ENCODE measurements around the gene SLC12A4.
"Not testable (repeated sequence)": the region's sequence is repeated elsewhere in the genome, so short reads cannot be mapped to it uniquely, and the experiment has no call there.

The SLC12A4 gene

DNA sequence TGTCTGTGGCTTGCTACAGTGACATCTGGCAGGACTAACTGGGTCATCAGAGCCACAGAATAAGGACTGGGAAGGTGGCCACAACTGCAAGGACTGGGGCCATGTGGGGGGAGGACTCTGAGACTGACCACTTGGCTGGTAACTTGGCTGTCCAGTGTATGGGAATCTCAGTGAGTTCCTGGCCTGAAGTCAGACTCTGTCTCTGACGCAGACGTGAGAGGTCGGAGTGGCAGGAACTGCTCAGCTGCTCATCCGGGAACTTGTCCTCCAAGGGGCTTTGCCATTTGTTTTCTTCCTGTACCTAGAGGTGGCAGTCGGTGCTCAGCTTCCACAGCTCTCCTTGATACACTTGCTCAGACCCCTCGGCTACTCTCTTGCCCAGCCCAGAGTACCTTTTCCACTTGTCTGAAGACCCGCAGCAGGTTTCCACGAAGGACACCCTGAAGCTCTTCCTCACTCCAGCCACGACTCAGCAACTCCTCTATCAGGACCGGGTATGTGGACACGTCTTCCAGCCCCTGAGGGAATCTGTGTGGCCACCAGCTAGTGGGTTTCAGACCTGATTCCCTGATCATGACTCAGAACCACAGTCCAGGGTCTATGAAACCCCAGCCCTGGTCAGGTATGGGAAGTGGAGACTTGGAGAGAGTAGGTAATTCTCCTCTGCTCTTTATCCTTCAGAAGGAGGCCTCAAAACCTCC lies 19.2 kb upstream of the SLC12A4 start:
- DNase-seq (ENCODE audit: low spot score), result no peak

DNA sequence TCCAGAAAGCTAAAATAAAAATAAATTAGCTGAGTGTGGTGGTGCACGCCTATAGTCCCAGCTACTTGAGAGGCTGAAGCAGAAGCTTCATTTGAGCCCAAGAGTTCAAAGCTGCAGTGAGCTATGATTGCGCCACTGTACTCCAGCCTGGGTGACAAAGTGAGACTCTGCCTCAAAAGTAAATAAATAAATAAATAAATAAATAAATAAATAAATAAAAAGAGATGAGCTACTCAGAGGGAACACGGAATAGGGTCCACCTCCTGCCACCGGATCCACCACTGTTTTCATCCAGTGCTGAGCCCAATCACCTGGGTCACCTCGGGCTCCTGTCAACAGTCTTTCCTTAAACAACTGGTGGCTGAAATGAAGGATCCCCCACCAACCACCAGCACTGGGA lies 18.5 kb upstream of the SLC12A4 start:
- DNase-seq (ENCODE audit: low spot score), result no peak

DNA sequence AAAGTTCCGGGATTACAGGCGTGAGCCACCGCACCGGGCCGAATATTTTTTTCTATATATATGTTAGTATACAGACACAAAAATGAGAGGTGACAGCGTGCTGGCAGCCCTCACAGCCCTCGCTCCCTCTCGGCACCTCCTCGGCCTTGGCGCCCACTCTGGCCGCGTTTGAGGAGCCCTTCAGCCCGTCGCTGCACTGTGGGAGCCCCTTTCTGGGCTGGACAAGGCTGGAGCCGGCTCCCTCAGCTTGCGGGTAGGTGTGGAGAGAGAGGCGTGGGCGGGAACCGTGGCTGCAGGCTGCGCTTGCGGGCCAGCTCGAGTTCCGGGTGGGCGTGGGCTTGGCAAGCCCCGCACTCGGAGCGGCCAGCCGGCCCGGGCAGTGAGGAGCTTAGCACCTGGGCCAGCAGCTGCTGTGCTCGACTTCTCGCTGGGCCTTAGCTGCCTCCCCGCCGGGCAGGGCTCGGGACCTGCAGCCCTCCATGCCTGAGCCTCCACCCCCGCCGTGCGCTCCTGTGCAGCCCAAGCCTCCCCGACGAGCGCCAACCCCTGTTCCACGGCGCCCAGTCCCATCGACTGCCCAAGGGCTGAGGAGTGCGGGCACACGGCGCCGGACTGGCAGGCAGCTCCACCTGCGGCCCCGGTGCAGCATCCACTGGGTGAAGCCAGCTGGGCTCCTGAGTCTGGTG lies 13.7 kb upstream of the SLC12A4 start:
- DNase-seq (ENCODE audit: low spot score), result no peak

DNA sequence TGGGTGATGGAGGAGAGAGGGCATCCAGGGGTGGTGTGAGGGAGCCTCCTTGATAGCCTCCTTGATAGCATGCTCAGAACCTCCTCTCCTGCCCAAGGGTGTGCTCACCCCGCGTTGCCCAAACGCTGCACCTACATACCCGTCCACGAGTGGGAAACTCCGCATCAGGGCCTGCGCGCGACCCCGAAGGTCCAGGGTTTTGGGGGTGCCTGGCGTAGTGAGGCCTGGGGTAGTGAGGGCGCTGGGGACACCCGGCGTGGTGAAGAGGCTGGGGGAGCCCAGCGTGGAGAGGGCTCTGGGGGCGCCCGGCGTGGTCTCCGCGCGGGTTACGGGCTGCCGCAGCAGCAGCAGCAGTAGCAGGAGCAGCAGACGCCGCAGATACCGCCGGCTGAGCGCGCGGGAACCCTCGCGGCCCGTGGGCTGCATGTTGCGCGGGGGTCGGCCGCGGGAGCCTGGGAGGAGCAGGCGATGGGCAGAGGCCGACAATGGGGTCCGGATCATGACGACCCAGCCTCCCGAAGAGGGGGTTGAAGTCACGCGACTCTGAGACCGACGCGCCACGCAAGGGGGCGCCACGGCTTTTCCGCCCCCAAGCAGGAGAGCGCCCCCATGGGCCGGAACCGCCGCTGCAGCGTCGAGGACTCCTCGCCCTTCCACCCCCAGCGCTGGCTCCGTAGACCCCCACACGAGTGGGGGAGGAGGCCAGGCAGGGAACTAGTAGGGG lies 11.7 kb upstream of the SLC12A4 start, which contains the start of gene DPEP3:
TSS of gene DPEP3 (minus strand) at position 545 of the 724 bp plus-strand sequence. CDS start at position 426, 119 bp downstream.
- DNase-seq (ENCODE audit: low spot score), result no peak

DNA sequence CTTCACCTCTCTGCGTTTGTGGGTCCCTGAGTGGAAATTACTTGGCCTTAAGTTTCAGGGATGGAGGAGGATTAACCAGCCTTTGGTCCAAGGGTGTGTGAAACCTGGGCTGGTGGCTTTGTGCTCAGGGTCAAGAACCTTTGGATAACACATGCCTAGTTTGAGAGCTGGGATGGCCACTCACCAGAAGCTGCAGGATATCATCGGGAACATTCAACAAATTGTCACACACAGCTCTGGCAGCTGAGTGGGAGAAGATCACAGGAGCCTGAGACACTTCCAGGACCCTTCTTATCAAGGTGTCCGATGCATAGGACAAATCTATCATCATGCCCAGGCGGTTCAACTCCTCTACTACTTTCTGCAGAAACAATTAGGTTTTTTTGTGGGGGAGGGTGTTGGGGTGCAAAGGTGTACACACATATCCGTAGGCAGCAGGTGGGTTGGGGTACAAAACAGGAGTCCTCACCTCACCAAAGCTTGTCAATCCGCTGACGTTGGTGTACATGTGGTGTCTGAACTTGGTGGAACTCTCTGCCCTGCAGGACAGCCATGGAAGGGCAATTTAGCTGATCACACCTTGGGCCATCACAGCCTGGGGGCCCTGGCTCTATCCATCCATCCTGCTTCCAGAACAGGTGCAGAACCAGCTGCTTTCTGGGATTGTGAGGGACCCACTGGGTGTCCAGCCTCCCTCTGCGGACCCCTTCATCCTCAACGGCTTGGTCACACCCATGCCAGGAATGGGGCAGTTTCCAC lies 9.2 kb upstream of the SLC12A4 start:
- DNase-seq (ENCODE audit: low spot score), result no peak

DNA sequence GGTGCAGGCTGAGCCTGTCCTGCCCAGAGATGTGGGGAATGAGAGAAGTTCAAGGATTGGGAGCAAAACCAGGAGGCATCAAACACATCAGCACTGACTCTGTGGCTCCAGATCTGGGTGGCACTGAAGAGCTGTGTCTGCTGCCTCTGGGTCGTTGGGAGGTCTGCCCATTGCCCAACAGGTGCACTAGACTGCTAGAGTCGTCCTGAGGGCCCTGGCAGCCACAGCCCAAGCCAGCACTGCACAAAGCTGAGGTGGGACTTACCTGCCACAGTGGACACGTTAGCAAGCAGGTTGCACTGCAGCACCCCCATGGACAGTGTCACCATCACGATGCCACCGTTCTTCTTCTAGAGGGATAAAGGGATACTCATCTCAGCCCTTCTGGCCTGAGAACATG lies 8.6 kb upstream of the SLC12A4 start:
- no peak for DNase-seq (ENCODE audit: low spot score)

DNA sequence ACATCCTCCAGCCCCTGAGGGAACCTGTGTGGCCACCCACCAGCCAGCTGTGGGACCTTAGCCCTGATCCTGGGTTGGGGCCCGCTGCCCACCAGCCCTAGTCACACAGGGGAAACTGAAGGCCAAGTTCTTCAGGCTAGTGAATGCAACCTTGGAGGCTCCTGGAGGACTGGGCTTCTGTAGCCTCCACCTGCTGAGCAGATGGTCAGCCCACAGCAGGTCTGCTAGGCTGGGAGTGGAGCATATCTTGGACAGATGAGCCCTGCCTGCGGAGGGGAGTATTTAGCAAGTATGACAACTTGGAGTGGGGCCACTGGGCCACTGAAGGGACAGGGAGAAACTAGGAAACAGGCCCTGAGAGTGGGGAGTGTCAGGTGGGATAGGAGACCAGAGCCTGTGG lies 7.8 kb upstream of the SLC12A4 start:
- DNase-seq (ENCODE audit: low spot score), result no peak

DNA sequence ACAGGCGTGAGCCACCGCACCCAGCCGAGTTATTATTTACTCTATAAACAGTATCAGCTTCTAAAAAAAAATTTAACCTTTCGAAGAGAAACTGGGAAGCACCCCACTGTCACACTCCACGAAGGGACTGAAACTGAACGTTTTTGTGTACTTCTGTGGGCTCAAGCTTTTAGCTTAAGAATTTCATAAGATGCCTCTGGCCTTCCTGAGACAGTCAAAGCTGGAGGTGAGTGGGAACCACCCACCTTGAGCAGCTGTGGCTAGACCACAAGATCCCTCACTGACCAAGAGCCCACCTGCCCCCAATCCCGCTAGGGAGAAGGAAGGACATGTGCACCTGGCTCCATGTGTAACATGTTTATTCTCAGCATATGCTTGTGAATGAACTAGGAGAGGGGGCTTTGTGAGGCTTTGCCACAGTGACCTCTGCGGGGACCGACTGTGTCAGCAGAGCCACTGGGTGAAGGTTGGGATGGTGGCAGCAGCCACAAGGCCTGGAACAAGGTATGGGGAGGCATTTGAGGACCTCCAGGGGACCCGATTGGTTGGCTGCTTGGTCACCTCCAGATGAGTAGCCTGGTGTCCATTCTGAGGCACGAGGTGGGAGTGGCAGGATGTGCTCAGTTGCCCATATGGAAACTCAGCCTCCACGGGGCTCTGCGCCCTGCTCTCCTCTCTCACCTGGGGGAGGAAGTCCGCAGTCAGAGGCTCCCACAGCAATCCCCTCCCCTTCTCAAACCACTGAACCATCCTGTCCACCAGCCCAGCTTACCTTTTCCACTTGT lies 7.1 kb upstream of the SLC12A4 start:
- no peak for DNase-seq (ENCODE audit: low spot score)

DNA sequence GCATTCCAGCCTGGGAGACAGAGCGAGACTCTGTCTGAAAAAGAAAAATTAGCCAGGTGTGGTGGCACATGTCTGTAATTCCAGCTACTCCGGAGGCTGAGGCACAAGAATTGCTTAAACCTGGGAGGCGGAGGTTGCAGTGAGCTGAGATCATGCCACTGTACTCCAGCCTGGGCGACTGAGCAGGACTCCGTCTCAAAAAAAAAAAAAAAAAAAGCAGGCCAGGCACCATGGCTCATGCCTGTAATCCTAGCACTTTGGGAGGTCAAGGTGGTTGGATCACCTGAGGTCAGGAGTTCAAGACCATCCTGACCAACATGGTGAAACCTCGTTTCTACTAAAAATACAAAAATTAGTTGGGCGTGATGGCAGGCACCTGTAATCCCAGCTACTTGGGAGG lies 3.8 kb upstream of the SLC12A4 start:
- DNase-seq (ENCODE audit: low spot score), result not testable (repeated sequence)

DNA sequence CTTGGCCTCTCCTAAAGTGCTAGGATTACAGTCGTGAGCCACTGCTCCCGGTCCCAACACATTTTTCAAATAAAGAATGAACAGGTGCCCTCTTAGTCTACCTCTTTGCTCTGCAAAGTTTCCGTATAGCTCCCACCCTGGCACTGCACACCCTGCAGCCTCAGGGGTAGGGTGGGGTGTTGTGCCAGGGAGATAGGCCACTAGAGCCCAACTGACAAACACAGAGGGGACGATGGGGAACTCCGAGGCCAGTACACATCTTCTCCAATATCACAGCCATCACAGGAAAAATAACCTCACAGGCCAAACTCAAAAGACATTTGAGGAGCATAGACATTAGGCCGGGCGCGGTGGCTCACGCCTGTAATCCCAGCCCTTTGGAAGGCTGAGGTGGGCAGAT lies 2.7 kb upstream of the SLC12A4 start:
- no peak for DNase-seq (ENCODE audit: low spot score)

DNA sequence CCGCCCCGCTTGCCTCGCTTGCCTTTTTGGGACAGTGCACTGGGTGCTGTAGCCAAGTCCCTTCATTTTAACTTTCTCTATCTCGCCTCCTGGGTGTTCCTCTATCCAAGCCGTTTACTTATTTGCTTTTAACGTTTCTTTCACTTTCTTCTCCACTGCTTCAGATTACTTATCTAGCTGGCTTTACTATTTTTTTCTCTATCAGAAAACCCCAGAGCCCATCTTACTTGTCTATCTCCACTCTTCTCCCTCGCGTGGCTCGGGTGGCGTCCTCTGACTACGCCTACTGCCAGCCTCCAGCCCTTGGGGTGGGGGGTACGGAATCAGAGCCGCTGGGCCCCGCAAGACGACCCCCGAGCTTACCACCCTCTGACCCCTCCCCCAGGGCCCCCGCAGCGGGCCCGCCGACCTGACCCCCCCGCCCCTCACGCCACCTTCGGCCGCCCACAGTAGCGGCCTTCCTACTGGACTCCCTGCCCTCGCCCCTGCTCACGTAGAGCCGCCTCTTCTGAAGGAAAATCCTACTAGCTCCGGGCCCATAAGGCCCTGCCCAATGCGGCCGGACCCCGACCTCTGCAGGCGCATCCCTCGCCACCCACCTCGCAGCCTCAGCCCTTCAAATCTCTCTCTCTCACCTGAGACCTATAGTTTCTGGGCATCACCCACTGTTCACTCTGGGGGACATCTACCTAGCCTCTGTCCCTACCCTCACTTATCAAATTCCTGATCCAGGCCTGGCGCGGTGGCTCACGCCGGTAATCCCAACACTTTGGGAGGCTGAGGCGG lies 1.0 kb upstream of the SLC12A4 start:
- no peak for DNase-seq (ENCODE audit: low spot score)

DNA sequence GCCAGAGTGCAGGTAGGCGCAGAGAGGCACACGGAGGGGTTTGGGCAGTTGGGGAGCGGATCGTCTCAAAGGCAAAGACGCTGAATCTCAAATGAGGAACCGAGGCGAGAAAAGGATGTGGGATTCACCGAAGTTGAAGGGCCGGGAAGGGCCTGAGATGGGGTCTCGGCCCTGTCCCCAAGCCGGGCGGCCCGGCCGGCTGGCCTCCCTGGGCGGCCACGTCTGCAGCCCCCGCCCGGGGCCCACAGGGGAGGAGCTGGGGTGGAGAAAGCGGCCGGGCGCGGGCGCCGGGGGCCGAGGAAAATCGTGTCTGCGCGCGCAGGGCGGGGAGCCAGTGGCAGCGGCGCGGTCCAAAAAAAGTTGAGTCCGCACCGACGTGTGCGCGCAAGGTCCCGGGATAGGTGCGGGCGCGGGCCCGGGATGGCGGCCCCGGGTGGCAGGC lies 458 bp downstream of the SLC12A4 start:
- peak; percentile 81 for DNase-seq (ENCODE audit: low spot score)

DNA sequence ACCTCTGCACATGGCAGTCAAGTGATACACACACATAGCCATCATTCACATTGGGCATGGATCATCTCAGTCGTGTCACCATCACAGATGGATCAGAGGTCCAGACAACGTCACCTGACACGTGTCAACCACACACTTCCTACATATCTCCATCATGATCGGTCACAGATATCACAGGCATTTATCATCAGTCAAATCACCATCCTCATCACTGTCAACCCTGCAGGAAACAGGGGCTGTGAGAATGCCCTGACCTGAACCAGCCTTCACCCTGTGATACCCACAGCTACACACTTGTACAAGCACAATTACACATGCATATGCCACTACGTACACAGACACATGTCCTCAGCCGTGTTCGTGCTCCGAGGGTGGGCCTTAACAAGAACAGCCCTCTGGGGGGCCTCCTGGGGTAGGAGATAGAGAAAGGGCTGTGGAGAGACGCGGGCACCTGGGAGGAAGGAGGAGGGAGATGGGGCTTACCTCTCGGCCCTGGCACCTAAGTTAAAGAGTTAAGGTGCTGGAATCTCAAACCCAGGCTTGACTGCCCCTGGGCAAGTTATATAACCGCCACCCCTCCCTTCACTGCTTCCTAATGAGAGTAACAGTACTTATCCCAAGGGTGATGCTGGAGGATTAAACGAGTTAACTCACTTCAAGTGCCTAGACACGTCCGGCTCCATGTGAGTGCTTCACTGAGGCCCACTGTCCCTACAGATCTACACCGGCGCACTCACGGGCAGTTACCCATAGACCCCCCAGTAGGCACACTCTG lies 1.1 kb downstream of the SLC12A4 start:
- DNase-seq (ENCODE audit: low spot score), result no peak

DNA sequence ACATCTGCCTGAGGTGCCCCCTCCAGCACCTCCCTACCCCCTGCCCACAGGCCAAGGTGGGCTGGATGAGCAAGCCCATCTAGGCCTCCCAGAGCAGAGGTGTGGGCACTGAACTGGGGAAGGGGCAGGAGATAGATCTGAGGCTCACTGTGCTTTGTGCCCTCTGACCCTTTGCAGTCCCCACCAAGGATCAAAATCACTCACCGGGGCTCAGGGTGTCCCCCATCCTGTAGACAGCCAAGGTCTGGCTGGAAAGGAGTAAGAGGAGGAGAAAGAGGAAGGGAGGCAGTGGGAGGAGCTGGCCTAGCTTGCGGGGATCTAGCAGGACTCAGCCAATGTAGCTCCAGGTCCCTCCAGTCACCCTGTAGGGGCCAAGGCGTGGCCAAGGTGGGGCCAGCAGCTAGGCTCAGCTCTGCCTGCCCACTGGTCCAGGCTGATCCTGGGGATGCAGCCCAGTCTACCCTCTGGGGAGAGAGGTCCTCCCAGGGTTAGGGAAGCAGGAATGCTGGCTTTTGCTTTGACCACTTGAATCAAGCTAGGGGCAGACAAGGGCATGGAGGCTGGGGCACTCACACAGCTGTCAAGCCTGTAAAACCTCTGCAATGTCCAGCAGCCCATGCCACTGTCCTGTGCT lies 1.8 kb downstream of the SLC12A4 start:
- no peak for DNase-seq (ENCODE audit: low spot score)

DNA sequence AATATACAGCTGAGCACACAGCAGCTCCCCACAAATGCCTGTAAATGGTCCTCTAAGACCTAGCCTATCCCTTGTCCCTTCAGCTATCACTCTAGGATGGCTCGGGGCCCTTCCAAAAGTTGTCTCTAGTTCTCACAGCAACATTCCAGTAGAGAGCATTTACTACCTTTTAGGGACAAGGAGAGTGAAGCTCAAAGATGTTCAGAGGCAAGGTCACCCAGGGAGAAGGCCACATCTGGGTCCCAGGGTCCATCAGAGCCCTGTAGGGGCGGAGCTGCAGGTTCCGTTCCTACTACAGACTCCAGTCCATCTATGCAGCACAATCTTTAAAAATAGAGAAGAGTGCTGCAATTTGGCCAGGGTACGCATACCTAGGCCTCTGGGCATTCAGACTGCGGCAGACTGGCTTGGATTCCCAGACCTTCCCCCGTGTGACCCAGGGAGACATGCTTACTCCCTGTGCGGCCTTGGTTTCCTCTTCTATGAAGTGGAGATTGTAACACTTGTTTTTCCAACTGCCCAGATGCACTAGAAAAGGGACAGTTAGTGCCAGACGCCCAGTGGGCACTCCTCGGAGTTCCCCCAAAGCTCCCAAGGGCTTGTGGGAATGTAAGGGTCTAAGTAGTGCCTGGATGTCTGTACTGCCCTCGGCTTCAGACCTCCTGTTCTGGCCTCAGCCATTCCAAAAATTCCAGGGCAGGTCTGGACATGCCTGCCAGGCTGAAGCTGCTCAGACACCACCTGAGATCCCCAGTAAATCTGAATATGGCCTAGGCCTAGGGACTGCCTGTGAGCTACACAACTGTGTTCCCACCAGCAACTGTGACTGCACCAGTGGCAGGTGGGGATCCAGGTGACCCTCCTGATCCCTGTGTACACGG lies 2.5 kb downstream of the SLC12A4 start:
- DNase-seq (ENCODE audit: low spot score), result no peak

DNA sequence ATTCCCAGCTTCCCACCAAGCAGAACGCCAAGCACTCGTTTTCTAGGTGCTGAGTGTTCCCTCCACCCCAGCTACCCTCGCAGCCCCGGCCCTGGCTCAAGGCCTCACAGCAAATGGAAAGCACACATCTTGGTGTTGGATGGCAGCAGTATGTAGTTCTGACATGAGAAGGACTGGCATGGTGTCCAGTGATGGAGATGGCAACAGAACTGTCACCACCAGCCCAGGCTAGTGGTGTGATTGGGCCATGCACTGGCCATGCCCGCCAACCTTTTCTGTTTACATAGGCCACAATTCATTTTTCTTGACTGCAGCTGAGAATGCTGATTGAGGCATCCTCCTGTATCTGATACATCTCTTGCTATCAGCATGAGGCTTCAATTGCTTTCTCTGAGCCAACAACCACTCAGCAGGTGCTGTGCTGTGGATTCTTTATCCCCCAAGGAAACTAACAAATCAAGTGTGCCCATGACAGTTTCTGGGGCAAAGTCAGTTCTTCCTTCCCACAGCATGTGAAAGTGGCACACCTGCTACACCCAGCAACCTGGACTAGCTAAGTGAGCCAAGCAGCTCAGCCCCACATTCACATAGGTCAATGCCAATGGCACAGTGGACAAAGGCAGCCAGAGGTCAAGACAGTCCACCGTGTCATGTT lies 3.8 kb downstream of the SLC12A4 start:
- no peak for DNase-seq (ENCODE audit: low spot score)

DNA sequence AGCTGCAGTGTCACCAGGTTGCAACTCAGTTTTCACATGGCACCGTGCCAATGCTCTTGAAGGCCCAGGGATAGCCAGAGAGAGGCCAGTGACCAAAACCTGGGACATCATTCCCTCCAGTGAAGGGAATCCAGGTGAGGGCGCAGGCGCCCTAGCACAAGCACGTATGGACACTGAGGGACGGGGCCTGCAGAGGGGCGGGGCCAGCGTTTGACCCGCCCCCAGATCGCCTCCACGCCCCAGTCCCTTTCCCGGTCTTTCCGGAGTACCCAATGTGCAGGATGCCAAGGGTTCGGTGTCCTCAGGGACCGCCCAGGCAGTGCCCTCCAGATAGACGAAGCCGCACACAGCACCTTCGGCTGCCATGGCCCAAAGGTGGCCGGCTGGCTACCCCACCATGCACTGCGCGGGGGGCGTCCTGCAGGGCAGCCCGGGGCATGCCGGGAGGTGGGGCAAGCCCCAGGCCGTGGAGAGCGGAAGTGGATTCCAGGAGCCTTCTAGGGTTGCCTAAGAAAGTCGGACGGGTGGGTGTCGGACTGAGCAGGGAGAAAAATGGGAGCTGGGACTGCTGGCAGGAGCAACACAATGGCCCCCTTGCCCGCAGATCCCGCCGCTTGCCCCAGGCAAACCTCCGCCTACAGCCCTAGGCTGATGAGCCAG lies 4.6 kb downstream of the SLC12A4 start:
- no peak for DNase-seq (ENCODE audit: low spot score)
